Type B pancreatic cell (in vitro differentiated cells): Measurements from ENCODE around the gene MRTFA. TPM values are rescaled to one million over a fixed set of nuclear protein-coding genes. Genes with fewer than 3 reads are reported as not detected.

ENCODE experiments used
- DNase-seq: peaks from one replicate; pipeline ENCODE4 v3.0.0; 2021; ENCODE audit warnings: mixed read lengths; ENCODE audit not compliant: unreplicated experiment; ENCODE audit errors: extremely low spot score
- H3K27ac Mint-ChIP-seq: 2 replicates; pipeline ENCODE4 v1.8.0; 2021; ENCODE audit warnings: mild to moderate bottlenecking, mixed read lengths
- H3K27me3 Mint-ChIP-seq: 2 replicates; pipeline ENCODE4 v1.8.0; 2021; ENCODE audit warnings: mixed read lengths
- H3K36me3 Mint-ChIP-seq: 2 replicates; pipeline ENCODE4 v1.8.0; 2021; ENCODE audit warnings: mixed read lengths
- H3K4me1 Mint-ChIP-seq: one replicate; pipeline ENCODE4 v1.8.0; 2021; ENCODE audit warnings: mixed read lengths; ENCODE audit not compliant: unreplicated experiment
- H3K4me3 Mint-ChIP-seq: 2 replicates; pipeline ENCODE4 v1.8.0; 2021; ENCODE audit warnings: mild to moderate bottlenecking, mixed read lengths
- H3K9me3 Mint-ChIP-seq: 2 replicates; pipeline ENCODE4 v1.8.0; 2021; ENCODE audit warnings: mixed read lengths
- CTCF ChIP-seq: fragments of 200-600 bp; sonication (generic); conservative IDR thresholded peaks from 2 replicates; pipeline ENCODE4 v1.5.0; 2021; ENCODE audit warnings: antibody characterized with exemption, mild to moderate bottlenecking
- total RNA-seq: library from RNA; stranded (reverse); gene quantifications from 2 replicates; pipeline ENCODE4 v1.2.1, GENCODE V29; 2021; ENCODE audit warnings: low replicate concordance

Gene MRTFA
- total RNA-seq, 1 donor from 2014 or later, result 49.8 TPM

- Mint-ChIP-seq H3K27ac (no peak overlapping the region), H3K4me1 (peaks cover 7% of the 10 kb centered on the region)
- no peak for TF ChIP-seq CTCF
Observed at GRCh38 chr22:40411506-40411861, 225.0 kb downstream of the MRTFA start.

GRCh38 chr22:40410731-40411505, 225.6 kb downstream of the MRTFA start:
- no peak overlapping the region for H3K27ac Mint-ChIP-seq
- peaks cover 2% of the 10 kb centered on the region for H3K4me1 Mint-ChIP-seq
- no peak for TF ChIP-seq CTCF
- no peaks in the 10 kb centered on the region for H3K27me3 Mint-ChIP-seq
- peaks cover 9% of the 10 kb centered on the region for H3K36me3 Mint-ChIP-seq
- H3K4me3 Mint-ChIP-seq, result no peak overlapping the region
- no peaks in the 10 kb centered on the region for H3K9me3 Mint-ChIP-seq
- no peak for DNase-seq

More at GRCh38 chr22:40411506-40411861, 225.0 kb downstream of the MRTFA start:
- H3K4me3 Mint-ChIP-seq, result no peak overlapping the region
- no peaks in the 10 kb centered on the region for H3K9me3 Mint-ChIP-seq
- no peak for DNase-seq
- no peaks in the 10 kb centered on the region for H3K27me3 Mint-ChIP-seq
- H3K36me3 Mint-ChIP-seq, result peaks cover 15% of the 10 kb centered on the region

- Mint-ChIP-seq H3K36me3 (peaks cover 8% of the 10 kb centered on the region), H3K4me1 (no peaks in the 10 kb centered on the region), H3K9me3 (no peaks in the 10 kb centered on the region), H3K27ac (no peak overlapping the region), H3K4me3 (no peak overlapping the region), H3K27me3 (no peaks in the 10 kb centered on the region)
- TF ChIP-seq CTCF, result no peak
- no peak for DNase-seq
Observed at GRCh38 chr22:40410272-40410671, 226.2 kb downstream of the MRTFA start.

- no peak overlapping the region for H3K27ac Mint-ChIP-seq
- no peak overlapping the region for H3K4me3 Mint-ChIP-seq
- H3K36me3 Mint-ChIP-seq, result peaks cover 8% of the 10 kb centered on the region
- DNase-seq, result no peak
- H3K9me3 Mint-ChIP-seq, result no peaks in the 10 kb centered on the region
- H3K27me3 Mint-ChIP-seq, result no peaks in the 10 kb centered on the region
- no peak for TF ChIP-seq CTCF
- no peaks in the 10 kb centered on the region for H3K4me1 Mint-ChIP-seq
Observed at GRCh38 chr22:40409613-40410113, 226.9 kb downstream of the MRTFA start.

GRCh38 chr22:40408718-40409612, 227.6 kb downstream of the MRTFA start:
- no peaks in the 10 kb centered on the region for H3K4me1 Mint-ChIP-seq
- TF ChIP-seq CTCF, result no peak
- H3K9me3 Mint-ChIP-seq, result no peaks in the 10 kb centered on the region
- no peak for DNase-seq
- H3K4me3 Mint-ChIP-seq, result no peak overlapping the region
- H3K27ac Mint-ChIP-seq, result no peak overlapping the region
- H3K36me3 Mint-ChIP-seq, result peaks cover 4% of the 10 kb centered on the region
- no peaks in the 10 kb centered on the region for H3K27me3 Mint-ChIP-seq
